NCI-H226 (cell line): Measurements from ENCODE around the gene TRPT1.
A peak's percentile ranks its signal among the peaks of the same experiment; 100 is the strongest.

Experiments used
- DNase-seq: peaks from one replicate; pipeline ENCODE4 v3.0.0-alpha.2; 2015

The TRPT1 gene

DNA sequence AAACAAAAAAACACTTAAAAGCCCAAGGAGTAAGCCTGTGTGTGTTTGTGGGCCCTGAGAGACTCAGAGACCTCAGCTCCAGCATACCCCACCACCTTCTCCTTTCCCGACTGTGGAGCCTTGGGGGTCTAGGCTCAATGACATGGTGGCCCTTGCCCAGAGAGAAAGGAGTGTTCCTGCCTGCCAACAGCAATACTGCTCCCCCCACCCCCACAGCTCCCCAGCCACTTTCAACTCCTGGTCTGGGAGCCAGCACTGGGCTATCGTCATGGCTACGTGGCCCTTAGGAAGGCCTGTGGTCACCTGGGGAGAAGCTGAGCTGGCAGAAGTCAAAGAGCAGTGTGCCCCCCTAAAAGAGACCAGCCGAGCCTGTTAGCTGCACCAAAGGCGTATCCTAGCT is 18.1 kb upstream of the TRPT1 start:
- DNase-seq = no peak

GRCh38 chr11:64243236-64243854 is 17.4 kb upstream of the TRPT1 start:
- DNase-seq = no peak

GRCh38 chr11:64241491-64242374 is 15.7 kb upstream of the TRPT1 start:
- peak; percentile 48 for DNase-seq

DNA sequence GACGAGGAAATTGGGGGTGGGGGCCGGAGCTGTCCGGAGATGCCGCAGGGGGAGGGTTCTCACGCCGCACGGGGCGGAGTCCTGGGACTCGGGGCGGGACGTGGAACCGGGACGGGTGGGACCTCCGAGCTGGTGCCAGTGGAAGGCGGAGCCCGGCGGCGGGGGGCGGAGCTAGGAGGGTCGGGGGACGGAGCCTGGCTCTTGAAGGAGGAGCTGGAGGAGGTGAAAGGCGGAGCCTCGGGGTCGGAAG is 15.2 kb upstream of the TRPT1 start:
- peak; percentile 91 for DNase-seq

- peak; percentile 94 for DNase-seq
Observed at GRCh38 chr11:64240435-64241240, 14.7 kb upstream of the TRPT1 start, which contains the start of gene FKBP2. TSS of gene FKBP2 (plus strand) at chr11:64241095. CDS start at chr11:64242388, 1,293 bp downstream.

DNA sequence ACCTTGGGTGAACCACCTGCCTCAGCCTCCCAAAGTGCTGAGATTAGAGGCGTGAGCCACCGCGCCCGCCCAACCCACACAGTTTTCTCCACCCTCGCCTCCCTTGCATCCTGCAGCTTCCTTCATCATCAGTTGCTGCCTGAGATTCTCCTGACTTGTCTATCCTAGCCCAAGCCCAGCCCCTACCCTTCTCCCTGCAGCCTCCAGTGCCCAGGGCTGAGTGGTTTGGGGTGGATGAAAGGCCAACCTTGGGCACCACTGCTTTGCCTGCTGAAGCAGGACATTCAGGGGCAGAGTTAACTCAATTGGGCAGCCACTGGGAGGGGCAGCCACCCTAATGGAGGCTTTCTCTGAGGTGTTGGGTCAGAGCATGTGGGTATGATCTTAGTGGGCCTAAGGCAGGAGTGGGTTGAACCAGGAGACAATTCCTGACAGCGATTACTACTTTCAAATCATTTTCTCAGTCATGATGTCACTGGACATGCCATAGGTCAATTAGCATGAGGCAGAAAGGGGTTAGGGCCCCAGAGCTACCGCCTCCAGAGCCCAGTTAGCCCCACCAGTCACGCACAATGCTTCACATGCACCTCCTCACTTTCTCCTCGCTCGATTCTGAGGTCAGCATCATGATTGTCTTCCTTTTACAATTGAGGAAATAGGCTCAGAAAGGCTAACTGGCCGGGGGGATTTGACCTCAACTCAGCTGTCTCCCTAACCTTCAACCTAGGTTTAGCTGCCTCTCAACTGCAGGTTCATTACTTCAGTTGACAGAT is 13.9 kb upstream of the TRPT1 start:
- no peak for DNase-seq

- DNase-seq = no peak
Observed at GRCh38 chr11:64238999-64239398, 13.0 kb upstream of the TRPT1 start.

DNA sequence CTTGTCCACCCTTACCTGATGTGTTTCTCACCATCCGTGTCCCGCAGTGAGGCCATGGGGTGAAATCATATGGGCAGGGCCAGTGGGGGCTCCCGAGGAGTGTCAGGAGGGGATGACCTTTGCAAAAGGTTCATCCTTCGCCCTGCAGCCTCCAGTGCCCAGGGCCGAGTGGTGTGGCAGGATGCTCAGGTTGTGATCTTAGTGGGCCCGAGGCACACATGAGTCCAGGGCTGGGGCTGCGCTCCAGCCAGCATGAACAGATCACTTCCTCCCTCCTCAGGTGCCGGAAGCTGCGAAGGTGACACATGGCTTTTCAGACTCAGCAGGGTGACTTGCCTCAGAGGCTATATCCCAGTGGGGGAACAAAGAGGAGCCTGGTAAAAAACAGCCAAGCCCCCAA is 12.1 kb upstream of the TRPT1 start:
- no peak for DNase-seq

DNA sequence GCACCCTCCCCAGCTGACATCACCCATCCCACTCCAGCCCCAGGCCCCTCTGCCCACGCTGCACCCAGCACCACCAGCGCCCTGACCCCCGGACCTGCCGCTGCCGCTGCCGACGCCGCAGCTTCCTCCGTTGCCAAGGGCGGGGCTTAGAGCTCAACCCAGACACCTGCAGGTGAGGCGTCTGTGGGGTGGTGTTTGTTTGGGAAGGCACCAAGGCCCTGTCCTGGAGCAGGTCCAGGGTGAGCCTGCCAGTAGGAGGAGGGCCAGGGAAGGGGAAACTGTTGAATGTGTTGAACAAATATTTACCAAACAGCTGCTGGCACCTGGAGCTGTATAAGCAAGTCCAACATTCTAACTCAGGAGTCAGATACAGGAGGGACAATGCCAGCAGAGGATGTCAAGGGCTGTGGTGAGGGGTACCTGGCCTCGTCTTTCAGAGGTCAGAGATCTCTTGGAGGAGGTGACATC is 11.5 kb upstream of the TRPT1 start:
- DNase-seq = no peak

DNA sequence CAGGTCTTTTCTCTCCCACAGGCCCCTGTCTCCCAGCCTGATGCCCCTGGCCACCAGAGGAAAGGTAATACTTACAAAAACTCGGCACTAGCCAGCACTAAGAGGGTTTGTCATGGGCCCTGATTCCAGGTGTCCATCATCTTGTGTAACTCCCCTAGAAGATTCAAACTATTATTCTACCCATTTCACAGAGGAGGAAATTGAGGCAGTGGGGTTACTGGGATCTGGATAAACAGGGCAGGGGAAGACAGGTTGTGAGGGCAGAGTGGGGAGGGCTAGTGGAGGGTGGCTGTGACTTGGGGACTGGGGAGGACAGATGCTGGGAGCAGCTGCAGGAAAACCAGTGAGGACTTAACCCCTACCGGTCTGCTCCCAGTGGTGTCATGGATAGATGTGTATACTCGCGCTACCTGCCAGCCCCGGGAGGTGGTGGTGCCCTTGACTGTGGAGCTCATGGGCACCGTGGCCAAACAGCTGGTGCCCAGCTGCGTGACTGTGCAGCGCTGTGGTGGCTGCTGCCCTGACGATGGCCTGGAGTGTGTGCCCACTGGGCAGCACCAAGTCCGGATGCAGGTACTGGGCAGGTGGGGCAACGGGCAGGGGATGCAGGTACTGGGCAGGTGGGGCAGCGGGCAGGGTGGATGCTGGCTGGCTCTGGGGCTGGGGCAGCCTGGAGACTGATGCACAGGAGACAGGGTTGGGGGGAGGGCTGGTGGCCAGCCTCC is 9.6 kb upstream of the TRPT1 start:
- no peak for DNase-seq

GRCh38 chr11:64234647-64235379 is 8.8 kb upstream of the TRPT1 start:
- DNase-seq = no peak

GRCh38 chr11:64233913-64234586 is 8.1 kb upstream of the TRPT1 start, which contains the start of gene VEGFB:
TSS of gene VEGFB (plus strand) at chr11:64234584. CDS start at chr11:64234834, 250 bp downstream.
- peak; percentile 43 for DNase-seq

DNA sequence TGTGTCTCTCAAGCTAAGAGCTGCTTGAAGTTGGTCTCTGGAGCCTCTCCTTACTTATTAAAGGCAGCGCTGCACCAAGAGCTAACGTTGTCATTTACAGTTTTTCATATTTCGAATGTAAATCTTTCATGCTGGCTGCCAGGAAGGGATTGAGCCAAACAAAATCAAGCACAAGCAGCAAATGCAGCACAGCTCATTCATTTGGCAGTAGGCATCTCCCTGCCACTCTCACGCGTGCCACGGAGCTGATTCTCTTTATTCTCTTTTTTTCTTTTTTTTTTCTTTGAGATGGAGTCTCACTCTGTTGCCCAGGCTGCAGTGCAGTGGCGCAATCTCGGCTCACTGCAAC is 7.0 kb upstream of the TRPT1 start:
- DNase-seq = no peak

DNA sequence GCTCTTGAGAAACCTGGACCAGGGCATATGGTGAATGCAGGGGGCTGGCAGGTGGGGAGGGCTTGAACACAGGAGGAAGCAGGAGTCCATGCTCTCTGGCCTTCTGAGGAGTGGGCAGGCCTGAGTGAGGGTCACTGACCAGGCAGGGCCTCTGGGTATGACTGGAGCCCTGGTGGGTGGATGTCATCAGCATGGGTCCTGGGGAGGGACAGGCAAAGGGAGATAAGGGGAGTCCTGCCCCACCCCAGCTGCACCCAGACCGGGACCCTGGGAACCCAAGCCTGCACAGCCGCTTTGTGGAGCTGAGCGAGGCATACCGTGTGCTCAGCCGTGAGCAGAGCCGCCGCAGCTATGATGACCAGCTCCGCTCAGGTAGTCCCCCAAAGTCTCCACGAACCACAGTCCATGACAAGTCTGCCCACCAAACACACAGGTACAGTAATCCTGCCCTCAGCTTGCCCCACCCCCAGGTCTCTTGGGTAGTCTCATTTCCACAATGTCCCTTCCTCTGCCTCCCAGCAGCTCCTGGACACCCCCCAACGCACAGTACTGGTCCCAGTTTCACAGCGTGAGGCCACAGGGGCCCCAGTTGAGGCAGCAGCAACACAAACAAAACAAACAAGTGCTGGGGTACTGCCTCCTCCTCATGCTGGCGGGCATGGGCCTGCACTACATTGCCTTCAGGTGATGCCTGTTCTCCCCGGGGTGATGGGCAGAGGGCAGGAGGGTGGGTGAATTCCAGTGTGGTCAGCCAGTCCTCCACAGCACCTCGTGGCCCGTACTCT is 6.4 kb upstream of the TRPT1 start:
- DNase-seq = no peak

DNA sequence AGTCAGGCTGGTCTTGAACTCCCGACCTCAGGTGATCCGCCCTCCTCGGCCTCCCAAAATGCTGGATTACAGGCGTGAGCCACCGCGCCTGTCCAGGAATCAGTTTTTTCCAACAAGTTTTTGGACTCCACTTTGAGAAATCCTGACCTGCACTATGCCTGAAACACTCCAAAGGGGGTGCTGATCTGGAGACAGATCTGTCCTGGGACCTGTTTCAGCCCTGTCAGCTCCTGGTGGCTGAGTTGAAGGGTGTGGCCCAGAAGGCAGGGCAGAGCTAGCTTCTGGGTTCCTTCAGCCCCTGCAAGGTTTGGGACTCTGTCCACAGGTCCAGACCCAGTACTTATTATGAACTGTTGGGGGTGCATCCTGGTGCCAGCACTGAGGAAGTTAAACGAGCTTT is 5.6 kb upstream of the TRPT1 start:
- DNase-seq = no peak

- no peak for DNase-seq
Observed at GRCh38 chr11:64230985-64231365, 5.0 kb upstream of the TRPT1 start.

- DNase-seq = peak; percentile 86
Observed at GRCh38 chr11:64230171-64230984, 4.4 kb upstream of the TRPT1 start, which contains the start of gene DNAJC4. TSS of gene DNAJC4 (plus strand) at chr11:64230548. CDS start at chr11:64230855, 307 bp downstream.

DNA sequence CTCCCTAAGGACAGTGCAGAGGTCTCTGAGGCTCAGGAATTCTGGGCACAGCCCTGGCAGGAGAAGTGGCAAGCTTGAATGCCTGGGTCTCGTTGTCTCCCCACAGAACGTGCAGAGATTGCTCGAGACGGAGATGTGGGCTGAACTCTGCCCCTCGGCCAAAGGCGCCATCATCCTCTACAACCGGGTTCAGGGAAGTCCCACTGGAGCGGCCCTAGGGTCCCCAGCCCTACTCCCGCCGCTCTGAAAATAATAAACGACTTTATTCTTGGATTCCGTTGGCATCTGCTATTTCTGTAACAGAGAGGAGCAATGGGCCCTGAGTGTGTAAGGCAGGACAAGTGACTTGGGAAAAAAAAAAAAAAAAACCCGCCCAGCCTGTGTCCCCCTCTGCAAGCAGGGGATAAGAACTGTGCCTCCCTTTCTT is 3.8 kb upstream of the TRPT1 start:
- DNase-seq = no peak
